GM13976 (cell line): ENCODE results near the gene SYCE3.
A peak's percentile ranks its signal among the peaks of the same experiment; 100 is the strongest.
"Not testable (repeated sequence)": the region's sequence is repeated elsewhere in the genome, so short reads cannot be mapped to it uniquely, and the experiment has no call there.

Source experiments
- DNase-seq: peaks from one replicate; pipeline ENCODE4 v3.0.0; 2012; ENCODE audit warnings: low spot score
- in situ Hi-C: fragments of 300-500 bp; cut with MboI; formaldehyde crosslinking; loops from one replicate; pipeline ENCODE4 v1.12.0; 2022; ENCODE audit warnings: low sequenced_read_pairs, mixed read lengths, inconsistent platforms; ENCODE audit not compliant: unreplicated experiment
- TF ChIP-seq, protein P1 (sequence below): IDR thresholded peaks from 2 replicates; pipeline ENCODE4 v1.5.1; 2012; ENCODE audit warnings: borderline replicate concordance, mild to moderate bottlenecking; ENCODE audit not compliant: insufficient read depth; ENCODE audit errors: extremely low read depth, missing control alignments, control extremely low read depth

Gene SYCE3

DNA sequence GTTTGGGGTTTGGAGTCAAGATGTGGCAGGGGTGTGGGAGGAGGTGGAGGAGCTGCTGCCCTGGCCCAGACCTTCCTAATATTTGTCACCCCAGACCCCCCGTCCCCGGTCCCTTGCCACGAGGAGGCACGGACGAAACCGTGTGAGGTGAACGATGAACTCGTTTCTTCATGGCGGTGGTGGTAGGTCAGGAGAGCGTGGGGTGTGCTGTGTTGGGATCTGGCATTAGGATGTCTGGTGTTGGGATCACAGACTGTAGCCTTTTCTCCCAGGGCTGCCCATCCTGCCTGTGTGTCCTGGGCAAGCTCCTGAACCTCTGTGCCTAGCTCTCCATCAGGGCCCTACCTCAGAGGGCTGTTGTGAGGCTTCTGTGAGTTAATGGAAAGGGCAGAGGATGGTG is 46.3 kb upstream of the SYCE3 start:
- in situ Hi-C loops = no loop called here
- TF ChIP-seq, protein P1, sequence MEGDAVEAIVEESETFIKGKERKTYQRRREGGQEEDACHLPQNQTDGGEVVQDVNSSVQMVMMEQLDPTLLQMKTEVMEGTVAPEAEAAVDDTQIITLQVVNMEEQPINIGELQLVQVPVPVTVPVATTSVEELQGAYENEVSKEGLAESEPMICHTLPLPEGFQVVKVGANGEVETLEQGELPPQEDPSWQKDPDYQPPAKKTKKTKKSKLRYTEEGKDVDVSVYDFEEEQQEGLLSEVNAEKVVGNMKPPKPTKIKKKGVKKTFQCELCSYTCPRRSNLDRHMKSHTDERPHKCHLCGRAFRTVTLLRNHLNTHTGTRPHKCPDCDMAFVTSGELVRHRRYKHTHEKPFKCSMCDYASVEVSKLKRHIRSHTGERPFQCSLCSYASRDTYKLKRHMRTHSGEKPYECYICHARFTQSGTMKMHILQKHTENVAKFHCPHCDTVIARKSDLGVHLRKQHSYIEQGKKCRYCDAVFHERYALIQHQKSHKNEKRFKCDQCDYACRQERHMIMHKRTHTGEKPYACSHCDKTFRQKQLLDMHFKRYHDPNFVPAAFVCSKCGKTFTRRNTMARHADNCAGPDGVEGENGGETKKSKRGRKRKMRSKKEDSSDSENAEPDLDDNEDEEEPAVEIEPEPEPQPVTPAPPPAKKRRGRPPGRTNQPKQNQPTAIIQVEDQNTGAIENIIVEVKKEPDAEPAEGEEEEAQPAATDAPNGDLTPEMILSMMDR = no peak
- peak; percentile 25 for DNase-seq

DNA sequence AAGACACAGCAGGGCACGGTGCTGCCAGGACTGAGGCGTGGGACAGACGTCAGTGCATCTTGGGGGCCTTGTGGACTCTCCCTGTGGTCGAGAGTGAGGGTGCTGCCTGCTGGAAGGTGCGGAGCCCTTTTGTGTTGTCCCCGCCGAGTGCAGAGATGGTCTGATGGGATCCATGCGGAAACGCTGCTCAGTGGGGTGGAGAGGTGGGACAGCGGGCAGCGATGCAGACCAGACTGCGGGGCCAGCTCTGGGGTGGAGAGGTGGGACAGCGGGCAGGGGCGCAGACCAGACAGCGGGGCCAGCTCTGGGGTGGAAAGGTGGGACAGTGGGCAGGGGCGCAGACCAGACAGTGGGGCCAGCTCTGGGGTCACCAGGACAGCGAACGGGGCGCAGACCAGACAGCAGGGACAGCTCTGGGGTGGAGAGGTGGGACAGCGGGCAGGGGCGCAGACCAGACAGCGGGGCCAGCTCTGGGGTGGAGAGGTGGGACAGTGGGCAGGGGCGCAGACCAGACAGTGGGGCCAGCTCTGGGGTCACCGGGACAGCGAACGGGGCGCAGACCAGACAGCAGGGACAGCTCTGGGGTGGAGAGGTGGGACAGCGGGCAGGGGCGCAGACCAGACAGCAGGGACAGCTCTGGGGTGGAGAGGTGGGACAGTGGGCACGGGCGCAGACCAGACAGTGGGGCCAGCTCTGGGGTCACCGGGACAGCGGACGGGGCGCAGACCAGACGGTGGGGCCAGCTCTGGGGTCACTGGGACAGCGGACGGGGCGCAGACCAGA is 45.5 kb upstream of the SYCE3 start:
- DNase-seq, in situ Hi-C loops: not testable (repeated sequence)

DNA sequence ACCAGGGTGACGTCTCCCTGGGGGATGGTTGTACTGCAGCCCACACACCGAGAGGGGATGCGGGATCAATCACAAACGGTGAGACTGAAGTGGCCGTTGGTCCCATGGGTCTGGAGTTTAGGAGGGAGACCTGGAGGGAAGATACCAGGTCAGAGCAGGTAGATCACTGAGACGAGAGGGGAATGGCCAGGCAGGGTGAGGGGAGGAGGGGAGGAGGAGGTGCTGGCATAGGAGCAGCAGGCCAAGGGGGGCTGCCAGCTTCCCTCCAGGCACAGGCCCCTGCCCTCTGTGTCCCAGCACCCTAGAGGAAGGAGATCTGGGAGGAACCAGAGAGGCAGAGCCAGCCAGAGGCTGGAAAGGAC is 44.9 kb upstream of the SYCE3 start:
- peak; percentile 26 for DNase-seq
- TF ChIP-seq, protein P1 = no peak
- in situ Hi-C loops = no loop called here

DNA sequence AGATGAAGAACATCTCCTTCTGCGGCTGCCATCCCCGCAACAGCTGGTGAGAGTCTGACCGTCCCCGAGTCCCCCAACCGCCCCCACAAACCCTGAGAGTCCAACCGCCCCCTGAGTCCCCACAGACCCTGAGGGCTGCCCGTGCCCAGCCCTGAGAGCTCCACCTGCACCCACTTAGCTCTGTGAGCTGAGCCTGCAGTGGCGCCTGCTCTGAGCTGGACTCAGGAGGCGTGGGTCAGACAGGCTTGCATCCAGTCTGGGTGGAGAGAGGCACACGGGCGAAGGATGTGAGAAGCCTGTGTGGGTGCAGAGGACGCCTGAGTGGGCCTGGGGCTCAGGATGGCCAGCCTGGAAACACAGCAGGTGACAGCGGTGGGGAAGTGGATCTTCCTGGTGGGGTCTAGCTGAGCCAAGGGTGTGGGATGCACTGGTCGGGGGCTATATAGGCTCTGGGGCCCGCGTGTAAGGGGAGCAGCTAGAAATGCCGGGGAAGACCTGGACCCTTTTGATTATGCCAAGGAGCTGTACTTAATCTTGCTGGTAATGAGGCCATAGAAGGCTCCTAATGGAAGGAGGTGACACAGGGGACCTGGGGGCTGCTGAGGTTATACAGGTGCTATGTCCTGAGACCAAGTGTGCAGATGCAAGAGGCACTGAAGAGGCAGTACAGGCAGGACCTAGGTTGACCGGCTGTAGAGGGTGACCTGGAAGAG is 44.4 kb upstream of the SYCE3 start:
- in situ Hi-C loops = no loop called here
- TF ChIP-seq, protein P1 = no peak
- peak; percentile 26 for DNase-seq

DNA sequence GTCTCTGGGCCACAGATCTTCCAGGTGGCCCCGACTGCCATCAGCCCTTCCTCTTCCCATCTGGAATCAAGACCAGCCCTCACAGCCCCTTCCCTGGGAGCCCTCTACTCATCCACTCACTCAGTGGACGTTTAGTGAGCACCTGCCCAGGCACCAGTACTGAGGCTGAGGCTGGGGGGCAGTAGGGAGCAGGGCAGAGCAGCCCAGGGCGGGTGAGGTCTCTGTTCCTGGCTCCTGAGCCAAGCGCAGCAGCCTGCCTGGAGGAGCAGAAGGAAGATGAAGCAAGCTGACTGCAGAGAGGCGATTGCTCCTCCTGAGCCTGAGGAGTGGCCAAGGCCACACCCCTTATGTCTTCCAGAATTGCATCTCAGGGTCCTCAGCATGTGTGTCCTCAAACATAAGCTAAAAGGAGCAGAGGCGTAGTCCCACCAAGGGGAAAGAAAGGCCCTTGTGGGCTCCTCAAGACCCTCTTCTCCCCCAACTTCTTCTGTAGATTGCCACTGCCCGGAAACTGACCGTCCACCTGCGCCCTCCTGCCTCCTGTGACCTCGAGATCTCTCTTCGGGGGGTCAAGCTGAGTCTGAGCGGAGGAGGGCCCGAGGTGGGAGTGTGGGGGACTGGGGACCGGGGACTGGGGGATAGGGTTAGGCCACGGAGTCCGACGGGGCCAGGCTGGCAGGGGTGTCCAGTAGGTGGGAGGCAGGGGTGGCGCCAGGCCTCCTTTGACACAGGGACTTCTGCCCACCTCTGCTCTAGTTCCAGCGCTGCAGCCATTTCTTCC is 43.6 kb upstream of the SYCE3 start:
- in situ Hi-C loops = no loop called here
- peak; percentile 57 for DNase-seq
- TF ChIP-seq, protein P1 = peak; percentile 24

DNA sequence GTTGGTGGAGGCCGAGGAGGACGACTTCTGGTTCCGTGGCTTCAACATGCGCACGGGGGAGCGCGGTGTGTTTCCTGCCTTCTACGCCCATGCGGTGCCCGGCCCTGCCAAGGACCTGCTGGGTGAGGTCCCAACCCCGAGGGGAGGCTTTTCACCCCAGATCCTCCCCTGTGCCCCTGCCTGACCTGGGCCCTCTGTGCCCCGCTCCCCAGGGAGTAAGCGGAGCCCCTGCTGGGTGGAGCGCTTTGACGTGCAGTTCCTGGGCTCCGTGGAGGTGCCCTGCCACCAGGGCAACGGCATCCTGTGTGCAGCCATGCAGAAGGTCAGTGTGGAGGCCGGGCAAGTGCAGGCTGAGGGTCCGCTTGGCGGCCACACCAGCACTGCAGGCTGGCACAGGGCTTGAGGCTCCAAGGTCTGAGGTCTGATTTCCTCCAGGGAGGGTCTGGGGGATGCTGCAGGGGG is 42.9 kb upstream of the SYCE3 start:
- DNase-seq = peak; percentile 39
- TF ChIP-seq, protein P1 = no peak
- in situ Hi-C loops = no loop called here
